NCI-H2196 (cell line): Measurements from ENCODE around the gene VSTM2B.

Source experiments
- DNase-seq: peaks from one replicate; lab custom pipeline; 2025; ENCODE audit not compliant: unreplicated experiment; lab: John Stamatoyannopoulos, UW

The VSTM2B gene

GRCh38 chr19:29529646-29530539, 4.1 kb downstream of the VSTM2B start:
- DNase-seq, result no peak

DNA sequence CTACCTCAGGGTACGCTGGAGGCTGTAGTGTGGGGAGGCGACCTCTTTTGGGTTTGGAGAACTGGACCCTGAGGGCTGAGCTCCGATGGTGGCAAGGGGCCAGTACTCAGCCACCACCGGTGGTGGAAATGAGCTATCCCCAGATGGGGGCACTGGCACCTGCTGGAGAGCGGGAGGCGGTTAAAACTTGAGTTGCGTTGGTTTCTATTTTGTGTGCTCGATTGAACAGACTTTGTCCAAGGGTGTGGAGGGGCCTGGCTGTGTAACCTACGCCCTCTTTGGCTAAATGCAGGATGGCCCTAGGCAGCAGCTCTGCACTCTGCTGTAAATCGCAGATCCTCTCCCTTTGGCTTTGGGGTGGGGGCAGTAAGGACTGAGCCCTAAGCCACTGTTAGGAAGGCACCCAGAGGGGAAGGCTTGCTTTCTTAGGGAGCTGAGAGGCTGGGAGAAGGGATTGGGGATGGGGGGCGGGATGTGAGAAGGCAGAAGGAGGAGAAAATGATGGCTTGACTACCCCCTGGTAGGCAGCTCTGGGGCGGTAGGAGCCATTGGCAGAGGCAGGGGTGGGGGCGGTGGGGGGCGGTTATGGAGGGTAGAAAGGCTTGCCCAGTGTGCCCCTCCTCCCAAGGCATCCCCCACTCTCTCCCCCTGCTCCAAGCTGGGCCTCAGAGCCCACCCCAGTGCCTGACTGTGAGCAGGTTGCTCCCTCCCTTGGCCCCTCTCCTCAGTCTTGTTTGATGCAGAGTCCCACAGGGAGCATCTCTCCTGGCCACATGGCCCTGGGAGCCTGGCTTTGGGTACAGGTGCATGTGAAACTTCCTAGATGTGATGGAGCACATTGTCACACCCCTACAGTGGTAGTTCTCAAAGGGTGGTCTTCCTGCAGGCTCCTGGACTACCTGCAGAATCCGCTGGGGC, 5.0 kb downstream of the VSTM2B start:
- no peak for DNase-seq

GRCh38 chr19:29531458-29532025, 5.7 kb downstream of the VSTM2B start:
- DNase-seq, result no peak

DNA sequence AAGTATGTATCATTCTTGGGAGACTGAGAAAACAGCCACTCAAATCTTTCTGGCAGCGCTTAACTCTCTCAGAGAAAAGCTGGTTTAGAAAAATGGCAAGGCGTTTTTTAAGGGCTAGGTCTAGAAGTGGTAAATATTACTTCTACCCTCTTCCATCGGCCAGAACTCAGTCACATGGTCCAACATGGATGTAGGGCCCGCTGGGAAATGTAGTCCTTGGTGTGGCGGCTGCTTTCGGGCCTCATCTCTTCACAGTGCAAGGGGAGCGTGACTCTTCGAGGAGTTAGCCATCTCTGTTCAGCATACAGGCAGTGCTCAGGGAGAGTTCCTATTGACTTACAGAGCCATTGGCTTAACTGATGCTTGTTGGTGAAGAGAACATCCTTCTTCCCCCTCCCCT, 6.3 kb downstream of the VSTM2B start:
- no peak for DNase-seq

GRCh38 chr19:29532956-29533355, 7.2 kb downstream of the VSTM2B start:
- DNase-seq, result no peak

GRCh38 chr19:29533578-29534544, 8.1 kb downstream of the VSTM2B start:
- no peak for DNase-seq

- DNase-seq, result no peak
These were observed 9.5 kb downstream of the VSTM2B start for GRCh38 chr19:29535214-29535831.

- no peak for DNase-seq
These were observed 10.3 kb downstream of the VSTM2B start for GRCh38 chr19:29535984-29536508.

DNA sequence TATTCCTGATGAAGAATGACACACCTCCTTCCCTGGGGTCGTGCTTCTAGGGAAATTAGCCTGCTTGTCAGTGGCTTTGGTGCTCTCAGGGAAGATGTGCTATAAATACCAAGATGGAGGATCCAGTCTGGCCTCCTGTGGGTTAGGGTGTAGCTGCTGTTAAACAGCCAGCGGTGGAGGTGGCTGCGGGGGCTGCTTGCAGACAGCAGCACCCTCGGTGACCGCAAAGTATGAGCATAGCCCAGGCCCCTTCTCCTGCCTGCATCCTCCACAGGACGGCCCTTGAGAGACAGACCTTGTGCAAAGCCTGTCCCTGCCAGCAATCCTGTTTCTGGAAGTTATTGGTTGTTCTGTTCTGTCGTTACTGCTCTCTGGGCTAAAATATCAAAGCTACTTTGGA, 11.4 kb downstream of the VSTM2B start:
- no peak for DNase-seq

DNA sequence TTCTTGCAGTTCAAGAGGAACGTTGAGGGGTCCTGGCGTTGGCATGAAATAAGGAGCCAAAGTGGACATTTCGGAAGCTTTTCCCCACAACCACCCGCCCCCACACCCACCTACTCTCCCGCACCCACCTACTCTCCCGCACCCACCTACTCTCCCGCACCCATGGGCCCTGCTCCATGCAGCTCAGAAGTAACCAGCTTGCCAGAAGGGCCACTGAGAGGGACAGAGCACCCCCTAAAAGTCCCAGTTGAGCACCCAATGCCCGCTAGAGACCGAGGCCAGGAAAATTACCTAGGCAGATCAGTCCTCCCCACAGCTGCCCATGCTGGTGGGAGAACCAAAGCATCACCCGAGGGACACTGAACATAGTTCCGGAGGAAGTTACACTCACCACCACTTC, 11.8 kb downstream of the VSTM2B start:
- DNase-seq, result no peak

DNA sequence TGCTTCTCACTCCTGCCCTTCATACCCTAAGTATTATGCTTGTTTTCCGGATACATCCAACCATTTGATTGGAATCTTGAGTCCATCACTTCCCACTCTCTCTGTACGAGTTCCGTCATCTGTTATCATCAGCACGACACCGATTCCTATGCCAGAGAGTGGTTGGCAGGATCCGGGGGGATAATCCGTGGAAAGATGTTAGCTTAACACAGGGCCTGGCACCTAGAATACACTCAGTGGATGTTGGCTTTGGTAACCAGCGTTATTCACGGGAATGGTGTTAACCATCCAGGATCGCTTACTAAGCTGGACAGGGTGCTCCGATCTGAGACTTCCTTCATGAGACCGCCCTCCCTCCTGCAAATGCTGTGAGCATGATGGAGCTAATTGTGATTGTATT, 12.4 kb downstream of the VSTM2B start:
- no peak for DNase-seq

DNA sequence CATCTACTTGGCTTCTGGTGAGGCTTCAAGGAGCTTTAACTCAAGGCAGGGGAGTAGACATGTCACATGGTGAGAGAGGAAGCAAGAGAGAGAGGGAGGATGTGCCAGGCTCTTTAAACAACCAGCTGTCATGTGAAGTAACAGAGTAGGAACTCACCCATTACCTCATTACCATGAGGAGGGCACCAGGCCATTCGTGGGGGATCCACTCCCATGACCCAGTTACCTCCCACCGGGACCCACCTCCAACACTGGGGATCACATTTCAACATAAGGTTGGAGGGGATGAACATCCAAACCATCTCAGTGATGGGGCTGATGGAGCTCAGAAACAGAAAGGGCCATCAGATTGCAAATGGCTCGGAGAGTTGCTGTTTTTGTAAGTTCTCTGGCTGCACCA, 12.9 kb downstream of the VSTM2B start:
- DNase-seq, result no peak

DNA sequence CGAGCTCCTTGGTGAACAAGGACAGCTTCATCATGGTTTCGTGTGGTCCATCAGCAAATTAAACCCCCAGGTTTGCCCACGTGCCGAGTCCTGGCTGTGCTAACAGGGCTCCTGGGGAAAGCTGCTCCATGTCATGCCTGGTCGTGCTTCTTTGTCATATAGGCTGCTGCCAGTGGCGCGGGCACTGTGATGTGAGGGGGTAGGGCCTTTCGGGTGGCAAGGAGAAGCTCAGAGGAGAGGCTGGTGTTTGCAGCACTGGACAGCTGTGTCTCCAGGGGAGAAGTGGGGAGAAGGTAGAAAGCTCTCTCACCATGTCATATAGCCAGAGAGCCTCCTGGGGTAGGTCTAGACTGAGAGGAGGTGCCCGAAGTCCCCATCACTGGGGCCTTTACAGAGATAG, 13.3 kb downstream of the VSTM2B start:
- DNase-seq, result no peak

DNA sequence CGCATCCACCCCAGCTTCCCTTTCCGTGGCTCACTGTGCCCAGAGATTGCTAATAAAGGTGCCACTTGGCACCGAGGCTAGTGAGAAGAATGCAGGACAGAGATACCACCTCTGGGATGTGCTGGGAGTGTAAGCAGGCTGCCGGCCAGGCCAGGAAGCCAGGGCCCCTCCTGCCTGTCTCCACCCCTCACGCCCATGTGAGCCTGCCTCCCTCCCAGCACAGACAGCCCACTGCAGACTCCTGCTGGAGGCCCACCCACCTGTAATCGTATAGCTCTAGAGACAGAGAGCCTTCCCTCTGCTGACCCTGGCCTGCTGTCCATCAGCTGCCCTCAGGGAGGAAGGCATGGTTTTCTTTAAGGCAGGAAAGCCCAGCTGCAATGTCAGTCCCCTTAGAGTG, 13.9 kb downstream of the VSTM2B start:
- no peak for DNase-seq

DNA sequence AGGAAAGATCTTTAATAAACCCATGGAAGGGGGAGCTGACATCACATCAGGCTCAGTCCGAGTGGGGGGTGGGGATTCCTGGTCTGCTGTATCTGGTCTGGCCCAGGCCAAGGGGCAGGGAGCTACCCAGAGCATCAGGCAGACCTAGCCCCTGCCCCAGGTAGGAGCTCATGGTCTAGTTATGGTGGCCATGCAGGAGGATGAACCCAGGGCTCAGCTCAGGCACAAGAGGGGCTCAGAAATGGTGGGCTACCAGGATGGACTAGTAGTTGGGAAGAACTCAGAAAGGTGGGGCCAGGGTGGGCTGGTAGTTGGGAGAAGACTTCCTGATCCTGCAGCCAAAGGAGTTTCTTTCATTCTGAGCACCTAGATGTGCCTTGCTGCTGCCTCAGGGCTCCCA, 14.3 kb downstream of the VSTM2B start:
- no peak for DNase-seq

DNA sequence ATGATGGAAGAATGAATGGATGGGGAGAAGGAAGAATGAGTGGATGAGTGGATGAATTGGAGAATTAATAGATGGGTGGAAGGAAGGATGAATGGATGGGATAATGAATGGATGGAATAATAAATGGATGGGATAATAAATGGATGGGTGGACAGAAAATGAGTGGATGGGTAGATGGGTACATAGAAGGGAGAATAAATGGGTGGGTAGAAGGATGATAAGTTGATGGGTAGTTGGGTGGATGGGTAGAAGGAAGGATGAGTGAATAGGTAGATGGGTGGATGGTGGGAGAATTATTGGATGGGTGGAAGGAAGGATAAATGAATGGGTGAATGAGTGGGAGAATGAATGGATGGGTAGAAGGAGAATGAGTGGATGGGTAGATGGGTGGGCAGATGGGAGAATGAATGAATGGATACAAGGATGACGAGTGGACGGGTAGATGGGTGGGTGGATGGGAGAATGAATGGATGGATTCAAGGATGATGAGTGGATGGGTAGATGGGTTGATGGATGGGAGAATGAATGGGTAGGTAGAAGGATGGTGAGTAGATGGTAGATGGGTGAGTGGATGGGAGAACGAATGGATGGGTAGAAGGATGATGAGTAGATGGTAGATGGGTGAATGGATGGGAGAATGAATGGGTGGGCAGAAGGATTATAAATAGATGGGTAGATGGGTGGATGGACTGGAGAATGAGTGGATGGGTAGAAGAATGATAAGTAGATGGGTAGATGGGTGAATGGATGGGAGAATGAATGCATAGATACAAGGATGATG, 15.9 kb downstream of the VSTM2B start:
- no peak for DNase-seq

DNA sequence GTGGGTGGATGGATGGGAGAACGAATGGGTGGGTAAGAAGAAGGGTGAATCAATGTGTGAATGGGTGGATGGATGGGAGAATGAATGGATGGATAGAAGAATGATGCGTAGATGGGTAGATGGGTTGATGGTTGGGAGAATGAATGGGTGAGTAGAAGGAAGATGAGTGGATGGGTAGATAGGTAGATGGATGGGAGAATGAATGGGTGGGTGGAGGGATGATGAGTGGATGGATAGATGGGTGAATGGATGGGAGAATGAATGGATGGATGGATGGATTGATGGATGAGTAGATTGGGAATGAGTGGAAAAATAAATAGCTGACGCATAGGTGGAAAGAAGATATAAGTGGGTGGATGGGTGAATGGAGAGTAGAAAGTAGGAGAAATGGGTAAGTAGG, 16.5 kb downstream of the VSTM2B start:
- no peak for DNase-seq

GRCh38 chr19:29542776-29543175, 17.0 kb downstream of the VSTM2B start:
- DNase-seq, result no peak

DNA sequence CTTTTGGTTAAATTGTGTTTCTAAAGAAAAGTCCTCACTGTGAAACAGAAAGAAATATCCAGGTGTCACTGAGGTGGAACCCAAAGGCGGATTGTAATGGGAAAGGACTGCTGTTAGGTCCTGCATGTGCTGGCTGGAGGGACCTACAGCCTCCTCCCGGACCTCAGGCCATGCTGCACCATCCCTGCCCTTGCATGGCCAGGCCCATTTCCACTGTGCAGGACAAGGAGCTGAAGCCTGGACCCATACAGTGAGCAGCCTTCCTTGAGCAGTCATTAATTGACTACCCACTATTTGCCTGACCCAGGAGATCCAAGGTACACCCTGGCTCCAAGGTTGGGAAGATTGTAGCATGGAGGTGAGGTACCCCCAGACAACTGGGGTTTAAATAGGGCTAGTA, 17.6 kb downstream of the VSTM2B start:
- DNase-seq, result no peak
